Osteocyte (in vitro differentiated cells): ENCODE results near the gene ARL3. TPM values are rescaled to one million over a fixed set of nuclear protein-coding genes. Genes with fewer than 3 reads are reported as not detected.

Experiments used
- DNase-seq: peaks from one replicate; pipeline ENCODE4 v3.0.0; 2021; ENCODE audit warnings: mixed read lengths; ENCODE audit not compliant: unreplicated experiment; ENCODE audit errors: extremely low spot score
- H3K27ac Mint-ChIP-seq: one replicate; pipeline ENCODE4 v1.8.0; 2021; ENCODE audit warnings: mild to moderate bottlenecking, mixed read lengths; ENCODE audit not compliant: unreplicated experiment
- H3K27me3 Mint-ChIP-seq: one replicate; pipeline ENCODE4 v1.8.0; 2021; ENCODE audit warnings: mixed read lengths; ENCODE audit not compliant: unreplicated experiment
- H3K36me3 Mint-ChIP-seq: one replicate; pipeline ENCODE4 v1.8.0; 2021; ENCODE audit warnings: mixed read lengths; ENCODE audit not compliant: unreplicated experiment
- H3K4me1 Mint-ChIP-seq: one replicate; pipeline ENCODE4 v1.8.0; 2021; ENCODE audit warnings: mixed read lengths; ENCODE audit not compliant: unreplicated experiment
- H3K4me3 Mint-ChIP-seq: one replicate; pipeline ENCODE4 v1.8.0; 2021; ENCODE audit warnings: mild to moderate bottlenecking, moderate library complexity, mixed read lengths; ENCODE audit not compliant: unreplicated experiment
- H3K9me3 Mint-ChIP-seq: one replicate; pipeline ENCODE4 v1.8.0; 2021; ENCODE audit warnings: mixed read lengths; ENCODE audit not compliant: unreplicated experiment
- total RNA-seq: library from RNA; stranded (reverse); gene quantifications from 2 replicates; pipeline ENCODE4 v1.2.1, GENCODE V29; 2021
- TF ChIP-seq, protein P1 (sequence below): fragments of 200-600 bp; sonication (generic); IDR thresholded peaks from 2 replicates; pipeline ENCODE4 v1.5.0; 2021; ENCODE audit warnings: antibody characterized with exemption, mild to moderate bottlenecking, moderate library complexity

The ARL3 gene
- total RNA-seq, 1 donor from 2014 or later, result 11.6 TPM

DNA sequence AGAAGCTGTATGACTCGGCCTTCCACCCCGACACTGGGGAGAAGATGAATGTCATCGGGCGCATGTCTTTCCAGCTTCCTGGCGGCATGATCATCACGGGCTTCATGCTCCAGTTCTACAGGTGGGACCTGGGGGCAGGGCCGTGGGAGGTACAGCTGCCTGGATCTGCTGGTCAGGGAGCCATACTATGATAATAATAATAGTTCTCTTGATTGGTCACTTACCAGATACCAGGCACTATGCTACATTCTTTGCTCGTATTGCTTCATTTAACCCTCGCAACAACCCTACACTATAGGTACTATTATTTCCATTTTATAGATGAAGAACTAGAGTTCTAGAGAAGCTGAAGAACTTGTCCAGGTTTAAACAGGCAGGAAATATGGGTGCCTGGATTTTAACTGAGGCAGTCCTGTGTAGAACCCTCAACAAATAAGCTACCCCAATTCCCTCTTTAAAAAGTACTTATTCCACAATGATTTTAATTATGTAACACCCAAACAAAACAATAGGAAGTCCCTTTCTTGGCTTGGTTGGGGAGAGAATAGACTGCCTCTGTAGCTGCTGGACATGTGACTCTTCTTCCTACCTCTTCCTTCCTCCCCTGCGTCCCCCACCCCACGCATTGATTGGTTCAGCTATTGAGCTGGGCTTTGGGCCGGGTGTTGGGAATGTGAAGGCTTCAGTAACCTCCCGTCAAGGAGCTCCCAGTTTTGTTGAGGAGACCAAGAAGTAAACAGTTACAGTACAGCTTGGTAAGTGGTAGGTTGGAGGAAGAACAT, 13.0 kb upstream of the ARL3 start:
- no peak overlapping the region for H3K4me3 Mint-ChIP-seq
- TF ChIP-seq, protein P1, sequence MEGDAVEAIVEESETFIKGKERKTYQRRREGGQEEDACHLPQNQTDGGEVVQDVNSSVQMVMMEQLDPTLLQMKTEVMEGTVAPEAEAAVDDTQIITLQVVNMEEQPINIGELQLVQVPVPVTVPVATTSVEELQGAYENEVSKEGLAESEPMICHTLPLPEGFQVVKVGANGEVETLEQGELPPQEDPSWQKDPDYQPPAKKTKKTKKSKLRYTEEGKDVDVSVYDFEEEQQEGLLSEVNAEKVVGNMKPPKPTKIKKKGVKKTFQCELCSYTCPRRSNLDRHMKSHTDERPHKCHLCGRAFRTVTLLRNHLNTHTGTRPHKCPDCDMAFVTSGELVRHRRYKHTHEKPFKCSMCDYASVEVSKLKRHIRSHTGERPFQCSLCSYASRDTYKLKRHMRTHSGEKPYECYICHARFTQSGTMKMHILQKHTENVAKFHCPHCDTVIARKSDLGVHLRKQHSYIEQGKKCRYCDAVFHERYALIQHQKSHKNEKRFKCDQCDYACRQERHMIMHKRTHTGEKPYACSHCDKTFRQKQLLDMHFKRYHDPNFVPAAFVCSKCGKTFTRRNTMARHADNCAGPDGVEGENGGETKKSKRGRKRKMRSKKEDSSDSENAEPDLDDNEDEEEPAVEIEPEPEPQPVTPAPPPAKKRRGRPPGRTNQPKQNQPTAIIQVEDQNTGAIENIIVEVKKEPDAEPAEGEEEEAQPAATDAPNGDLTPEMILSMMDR, result no peak

DNA sequence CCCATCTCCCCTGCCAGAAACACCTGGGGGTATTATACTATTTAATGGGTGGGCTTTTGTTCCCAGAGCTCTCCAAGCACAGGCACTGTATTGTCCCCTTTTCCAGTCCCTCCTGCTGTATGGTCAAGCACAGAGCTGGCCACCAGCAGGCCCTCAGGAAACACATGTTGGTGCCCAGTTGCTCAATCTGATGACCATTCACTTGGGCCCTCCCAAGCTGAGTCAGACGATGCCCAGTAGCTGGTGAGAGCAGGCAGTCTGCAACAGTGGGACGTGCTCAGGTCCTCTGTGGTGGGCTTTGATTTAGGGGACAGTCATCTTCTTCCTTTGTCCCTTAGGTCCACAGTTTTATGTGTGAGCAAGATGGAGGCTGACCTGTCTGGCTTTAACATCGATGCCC, 12.1 kb upstream of the ARL3 start:
- no peak for DNase-seq
- peaks cover 2% of the 10 kb centered on the region for H3K4me1 Mint-ChIP-seq
- TF ChIP-seq, protein P1, result no peak
- H3K36me3 Mint-ChIP-seq, result peaks cover 3% of the 10 kb centered on the region
- no peak overlapping the region for H3K4me3 Mint-ChIP-seq
- no peak overlapping the region for H3K27ac Mint-ChIP-seq
- no peaks in the 10 kb centered on the region for H3K9me3 Mint-ChIP-seq
- no peaks in the 10 kb centered on the region for H3K27me3 Mint-ChIP-seq

More for the DNA sequence above, 13.0 kb upstream of the ARL3 start:
- H3K27ac Mint-ChIP-seq, result no peak overlapping the region
- H3K36me3 Mint-ChIP-seq, result peaks cover 3% of the 10 kb centered on the region
- H3K9me3 Mint-ChIP-seq, result no peaks in the 10 kb centered on the region
- H3K4me1 Mint-ChIP-seq, result peaks cover 2% of the 10 kb centered on the region
- no peak for DNase-seq
- no peaks in the 10 kb centered on the region for H3K27me3 Mint-ChIP-seq

DNA sequence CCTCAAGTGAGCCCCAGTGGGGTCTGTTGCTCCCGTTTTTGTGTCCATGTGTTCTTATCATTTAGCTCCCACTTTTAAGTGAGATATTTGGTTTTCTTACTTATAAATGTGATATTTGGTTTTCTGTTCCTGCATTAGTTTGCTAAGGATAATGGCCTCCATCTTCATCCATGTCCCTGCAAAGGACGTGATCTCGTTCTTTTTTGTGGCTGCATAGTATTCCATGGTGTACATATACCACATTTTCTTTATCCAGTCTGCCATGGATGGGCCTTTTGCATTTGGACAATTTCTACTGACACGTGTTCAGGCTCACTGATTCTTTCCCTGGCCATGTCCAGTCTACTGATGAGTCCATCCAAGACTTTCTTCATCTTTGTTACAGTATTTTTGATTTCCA, 9.8 kb upstream of the ARL3 start:
- Mint-ChIP-seq H3K27ac (no peak overlapping the region), H3K36me3 (peaks cover 3% of the 10 kb centered on the region), H3K4me3 (no peak overlapping the region), H3K4me1 (peaks cover 3% of the 10 kb centered on the region), H3K9me3 (no peaks in the 10 kb centered on the region), H3K27me3 (no peaks in the 10 kb centered on the region)
- DNase-seq, result no peak
- TF ChIP-seq, protein P1, result no peak

DNA sequence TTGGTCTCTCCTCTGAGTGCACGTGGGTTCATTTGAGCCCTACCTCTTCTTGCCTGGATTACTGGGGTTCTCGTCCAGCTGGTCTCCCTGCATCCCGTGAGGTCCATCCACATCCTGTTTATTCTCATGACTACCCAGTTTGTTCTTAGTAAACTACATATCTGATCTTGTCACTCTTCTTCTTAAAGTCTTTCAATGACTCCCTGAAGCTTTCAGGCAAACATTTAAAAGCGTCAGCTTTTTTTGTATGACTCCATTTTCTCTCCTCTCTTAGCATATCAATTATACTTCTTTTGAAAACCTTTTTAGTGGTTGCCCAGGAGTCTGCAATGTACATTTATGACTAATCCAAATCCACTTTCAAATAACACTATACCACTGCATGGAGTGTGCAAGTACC, 7.8 kb upstream of the ARL3 start:
- no peak overlapping the region for H3K4me3 Mint-ChIP-seq
- no peak overlapping the region for H3K27ac Mint-ChIP-seq

DNA sequence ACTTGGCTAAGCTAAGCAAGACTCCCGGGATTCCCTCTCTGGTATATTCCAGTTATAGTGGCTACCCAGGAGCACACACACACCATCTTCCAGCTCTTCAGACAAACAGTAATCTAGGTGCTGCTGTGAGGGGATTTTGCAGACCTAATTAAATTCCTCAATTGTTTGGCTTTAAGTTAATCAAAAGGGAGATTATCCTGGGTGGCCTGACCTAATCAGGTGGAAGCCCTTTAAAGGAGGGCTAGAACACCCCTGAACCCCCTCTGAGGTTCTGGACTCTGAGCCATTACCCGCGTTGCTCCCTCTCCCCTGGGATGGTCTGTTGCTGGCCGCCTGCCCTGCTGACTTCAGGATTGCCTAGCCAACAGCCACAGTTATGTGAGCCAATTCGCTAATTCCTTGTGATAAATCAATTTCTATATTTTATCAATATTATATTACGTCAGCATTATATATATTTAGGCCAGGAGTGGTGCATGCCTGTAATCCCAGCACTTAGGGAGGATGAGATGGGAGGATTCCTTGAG, 6.6 kb upstream of the ARL3 start:
- no peak overlapping the region for H3K4me3 Mint-ChIP-seq
- no peaks in the 10 kb centered on the region for H3K36me3 Mint-ChIP-seq
- no peak for DNase-seq
- TF ChIP-seq, protein P1, result no peak
- H3K9me3 Mint-ChIP-seq, result no peaks in the 10 kb centered on the region
- no peaks in the 10 kb centered on the region for H3K27me3 Mint-ChIP-seq
- no peak overlapping the region for H3K27ac Mint-ChIP-seq
- H3K4me1 Mint-ChIP-seq, result peaks cover 16% of the 10 kb centered on the region

More for the DNA sequence above, 7.8 kb upstream of the ARL3 start:
- Mint-ChIP-seq H3K9me3 (no peaks in the 10 kb centered on the region), H3K36me3 (no peaks in the 10 kb centered on the region), H3K4me1 (peaks cover 11% of the 10 kb centered on the region), H3K27me3 (no peaks in the 10 kb centered on the region)
- DNase-seq, result no peak
- TF ChIP-seq, protein P1, result no peak
